Hepatocyte (in vitro differentiated cells): Measurements from ENCODE around the gene PRR23E.

Experiments used
- EZH2 ChIP-seq: fragments of 200-600 bp; sonication (generic); IDR thresholded peaks from 2 replicates; pipeline ENCODE4 v1.6.1; 2016; ENCODE audit warnings: antibody characterized with exemption, mild to moderate bottlenecking, borderline replicate concordance
- EZH2phosphoT487 ChIP-seq: fragments of 200-600 bp; sonication (generic); IDR thresholded peaks from one replicate; pipeline ENCODE4 v1.6.1; 2018; ENCODE audit warnings: antibody characterized with exemption, mild to moderate bottlenecking, low read depth, moderate library complexity; ENCODE audit not compliant: unreplicated experiment, severe bottlenecking
- TF ChIP-seq, protein P1 (sequence below): fragments of 200-600 bp; sonication (generic); IDR thresholded peaks from 2 replicates; pipeline ENCODE4 v1.5.1; 2016; ENCODE audit warnings: antibody characterized with exemption, mild to moderate bottlenecking; ENCODE audit not compliant: poor library complexity

DNA sequence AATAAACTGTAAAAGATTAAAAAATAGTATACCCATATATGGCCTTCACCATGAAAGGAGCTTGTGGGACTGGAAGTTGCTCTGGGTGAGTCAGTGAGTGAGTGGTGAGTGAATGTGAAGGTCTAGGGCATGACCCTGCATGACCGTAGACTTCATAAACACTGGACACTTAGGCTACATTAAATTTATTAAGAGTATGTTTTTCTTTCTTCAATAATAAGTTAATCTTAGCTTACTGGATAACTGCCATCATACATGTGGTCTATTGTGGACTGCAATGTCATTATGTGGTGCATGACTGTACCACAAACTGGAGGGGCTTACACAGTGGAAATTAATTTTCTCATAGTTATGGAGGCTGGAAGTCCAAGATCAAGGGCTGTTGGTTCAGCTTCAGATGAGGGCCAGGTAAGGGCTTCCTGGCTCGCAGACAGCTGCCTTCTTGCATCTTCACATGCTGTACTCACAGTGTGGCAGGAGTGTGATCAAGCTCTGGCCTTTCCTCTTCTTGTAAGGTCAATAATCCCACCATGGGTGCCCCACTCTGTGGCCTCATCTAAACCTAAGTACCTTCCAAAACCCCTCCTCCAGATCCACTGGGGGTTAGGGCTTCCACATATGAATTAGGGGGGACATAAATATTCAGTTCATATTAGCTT, 40.8 kb upstream of the PRR23E start:
- TF ChIP-seq, protein P1, sequence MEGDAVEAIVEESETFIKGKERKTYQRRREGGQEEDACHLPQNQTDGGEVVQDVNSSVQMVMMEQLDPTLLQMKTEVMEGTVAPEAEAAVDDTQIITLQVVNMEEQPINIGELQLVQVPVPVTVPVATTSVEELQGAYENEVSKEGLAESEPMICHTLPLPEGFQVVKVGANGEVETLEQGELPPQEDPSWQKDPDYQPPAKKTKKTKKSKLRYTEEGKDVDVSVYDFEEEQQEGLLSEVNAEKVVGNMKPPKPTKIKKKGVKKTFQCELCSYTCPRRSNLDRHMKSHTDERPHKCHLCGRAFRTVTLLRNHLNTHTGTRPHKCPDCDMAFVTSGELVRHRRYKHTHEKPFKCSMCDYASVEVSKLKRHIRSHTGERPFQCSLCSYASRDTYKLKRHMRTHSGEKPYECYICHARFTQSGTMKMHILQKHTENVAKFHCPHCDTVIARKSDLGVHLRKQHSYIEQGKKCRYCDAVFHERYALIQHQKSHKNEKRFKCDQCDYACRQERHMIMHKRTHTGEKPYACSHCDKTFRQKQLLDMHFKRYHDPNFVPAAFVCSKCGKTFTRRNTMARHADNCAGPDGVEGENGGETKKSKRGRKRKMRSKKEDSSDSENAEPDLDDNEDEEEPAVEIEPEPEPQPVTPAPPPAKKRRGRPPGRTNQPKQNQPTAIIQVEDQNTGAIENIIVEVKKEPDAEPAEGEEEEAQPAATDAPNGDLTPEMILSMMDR = no peak
- no peak for TF ChIP-seq EZH2phosphoT487
- no peak for TF ChIP-seq EZH2
